H9 (cell line): ENCODE data around the gene CENPO. TPM values are rescaled to one million over a fixed set of nuclear protein-coding genes. Genes with fewer than 3 reads are reported as not detected.

ENCODE experiments used
- DNase-seq: peaks from one replicate; pipeline ENCODE4 v3.0.0-alpha.2; 2017
- H2AFZ ChIP-seq: one replicate; pipeline ENCODE4 v1.6.1; 2013; ENCODE audit warnings: mild to moderate bottlenecking, low read length, control low read depth, moderate library complexity
- H2AK5ac ChIP-seq: 2 replicates; pipeline ENCODE4 v1.6.1; 2013; ENCODE audit warnings: low read length, control low read depth, mixed read lengths; ENCODE audit not compliant: insufficient read length
- H2BK120ac ChIP-seq: one replicate; pipeline ENCODE4 v1.6.1; 2013; ENCODE audit warnings: low read depth, mild to moderate bottlenecking, low read length, control low read depth, inconsistent platforms; ENCODE audit not compliant: poor library complexity, severe bottlenecking
- H2BK12ac ChIP-seq: 2 replicates; pipeline ENCODE4 v1.6.1; 2013; ENCODE audit warnings: low read length, control low read depth, mixed read lengths, low read depth; ENCODE audit not compliant: insufficient read length
- H2BK15ac ChIP-seq: 2 replicates; pipeline ENCODE4 v1.6.1; 2013; ENCODE audit warnings: low read depth, low read length, control low read depth
- H2BK20ac ChIP-seq: one replicate; pipeline ENCODE4 v1.6.1; 2013; ENCODE audit warnings: low read depth, mild to moderate bottlenecking, low read length, control low read depth, inconsistent platforms; ENCODE audit not compliant: poor library complexity, severe bottlenecking
- H2BK5ac ChIP-seq: 2 replicates; pipeline ENCODE4 v1.6.1; 2013; ENCODE audit warnings: low read length, control low read depth, mixed read lengths; ENCODE audit not compliant: insufficient read length
- H3K14ac ChIP-seq: 2 replicates; pipeline ENCODE4 v1.6.1; 2013; ENCODE audit warnings: low read length, control low read depth; ENCODE audit not compliant: insufficient read depth
- H3K18ac ChIP-seq: 2 replicates; pipeline ENCODE4 v1.6.1; 2013; ENCODE audit warnings: low read depth, mild to moderate bottlenecking, mixed read lengths, low read length, control low read depth; ENCODE audit not compliant: insufficient read length
- H3K23ac ChIP-seq: 2 replicates; pipeline ENCODE4 v1.6.1; 2013; ENCODE audit warnings: low read length, control low read depth, mixed read lengths, low read depth; ENCODE audit not compliant: insufficient read length
- H3K23me2 ChIP-seq: 2 replicates; pipeline ENCODE4 v1.6.1; 2013; ENCODE audit warnings: low read depth, mild to moderate bottlenecking, mixed read lengths, low read length, control low read depth; ENCODE audit not compliant: insufficient read length, poor library complexity, severe bottlenecking
- H3K27ac ChIP-seq: 2 replicates; pipeline ENCODE4 v1.5.1; 2013; ENCODE audit warnings: low read length, control low read depth, mixed read lengths, low read depth; ENCODE audit not compliant: insufficient read length
- H3K27me3 ChIP-seq: 2 replicates; pipeline ENCODE4 v1.6.1; 2013; ENCODE audit warnings: low read length, control low read depth, inconsistent platforms; ENCODE audit not compliant: insufficient read depth
- H3K4ac ChIP-seq: 2 replicates; pipeline ENCODE4 v1.6.1; 2013; ENCODE audit warnings: low read depth, mild to moderate bottlenecking, control low read depth, inconsistent platforms, low read length, moderate library complexity
- H3K4me1 ChIP-seq: 2 replicates; pipeline ENCODE4 v1.6.1; 2013; ENCODE audit warnings: low read length, control low read depth, inconsistent platforms; ENCODE audit not compliant: insufficient read depth
- H3K4me2 ChIP-seq: 2 replicates; pipeline ENCODE4 v1.6.1; 2013; ENCODE audit warnings: low read length, control low read depth, mixed read lengths; ENCODE audit not compliant: insufficient read length, insufficient read depth
- H3K56ac ChIP-seq: 2 replicates; pipeline ENCODE4 v1.6.1; 2013; ENCODE audit warnings: low read depth, mild to moderate bottlenecking, mixed read lengths, low read length, control low read depth; ENCODE audit not compliant: insufficient read length
- H3K79me1 ChIP-seq: 2 replicates; pipeline ENCODE4 v1.6.1; 2013; ENCODE audit warnings: low read depth, mild to moderate bottlenecking, moderate library complexity, low read length, control low read depth, inconsistent platforms; ENCODE audit not compliant: insufficient read depth, poor library complexity, severe bottlenecking
- H3K79me2 ChIP-seq: 2 replicates; pipeline ENCODE4 v1.6.1; 2013; ENCODE audit warnings: low read length, control low read depth, inconsistent platforms; ENCODE audit not compliant: insufficient read depth
- H3K9ac ChIP-seq: 2 replicates; pipeline ENCODE4 v1.6.1; 2013; ENCODE audit warnings: low read length, control low read depth, mixed read lengths; ENCODE audit not compliant: insufficient read length; ENCODE audit errors: extremely low read depth
- H3K9me3 ChIP-seq: one replicate; pipeline ENCODE4 v1.6.1; 2013; ENCODE audit warnings: low read depth, low read length, inconsistent platforms; ENCODE audit not compliant: control insufficient read depth
- H3T11ph ChIP-seq: one replicate; pipeline ENCODE4 v1.6.1; 2013; ENCODE audit warnings: mild to moderate bottlenecking, low read length, control low read depth, inconsistent platforms
- H4K20me1 ChIP-seq: one replicate; pipeline ENCODE4 v1.6.1; 2013; ENCODE audit not compliant: control insufficient read depth, insufficient read length, insufficient read depth
- H4K5ac ChIP-seq: 2 replicates; pipeline ENCODE4 v1.6.1; 2013; ENCODE audit warnings: low read depth, mild to moderate bottlenecking, mixed read lengths, low read length, control low read depth; ENCODE audit not compliant: insufficient read length
- H4K8ac ChIP-seq: replicated peaks from 2 replicates; pipeline ENCODE4 v1.6.1; 2013; ENCODE audit warnings: low read length, control low read depth, mixed read lengths, low read depth; ENCODE audit not compliant: insufficient read length
- H4K91ac ChIP-seq: 2 replicates; pipeline ENCODE4 v1.6.1; 2013; ENCODE audit warnings: low read depth, mild to moderate bottlenecking, moderate library complexity, mixed read lengths, low read length, control low read depth; ENCODE audit not compliant: insufficient read length
- H3K27ac Mint-ChIP-seq, 3 experiments: 2 replicates in 2 of 3; 3 replicates in 1 of 3; pipeline ENCODE4 v1.8.0; 2020 to 2021; ENCODE audit warnings: mixed read lengths in 3 of 3, mild to moderate bottlenecking in 1 of 3, moderate library complexity in 1 of 3
- H3K27me3 Mint-ChIP-seq: 2 replicates; pipeline ENCODE4 v1.8.0; 2021; ENCODE audit warnings: low read depth, mild to moderate bottlenecking, moderate library complexity, mixed read lengths
- H3K36me3 Mint-ChIP-seq, 3 experiments: 2 replicates in 2 of 3; 3 replicates in 1 of 3; pipeline ENCODE4 v1.8.0; 2020 to 2021; ENCODE audit warnings: low read depth in 3 of 3, mixed read lengths in 3 of 3; ENCODE audit not compliant: insufficient read depth in 1 of 3
- H3K4me1 Mint-ChIP-seq, 2 experiments: 2 replicates each; pipeline ENCODE4 v1.8.0; 2020; ENCODE audit warnings: mixed read lengths in 2 of 2
- H3K4me3 Mint-ChIP-seq, 2 experiments: 2 replicates in 1 of 2; 3 replicates in 1 of 2; pipeline ENCODE4 v1.8.0; 2020 to 2021; ENCODE audit warnings: mild to moderate bottlenecking in 2 of 2, mixed read lengths in 2 of 2, moderate library complexity in 1 of 2
- H3K9me3 Mint-ChIP-seq, 2 experiments: 2 replicates in 1 of 2; 3 replicates in 1 of 2; pipeline ENCODE4 v1.8.0; 2020; ENCODE audit warnings: mild to moderate bottlenecking in 2 of 2, mixed read lengths in 2 of 2, moderate library complexity in 1 of 2
- CTCF ChIP-seq: fragments of 200-600 bp; sonication (generic); conservative IDR thresholded peaks from 3 replicates; pipeline ENCODE4 v1.8.0; 2021; ENCODE audit warnings: antibody characterized with exemption, mild to moderate bottlenecking
- WGBS: extraction: QIAGEN DNeasy Blood & Tissue Kit; methylation state at CpG from one replicate; pipeline ENCODE4 v1.1.7; 2013; ENCODE audit warnings: missing lambda C conversion rate, low lambda C conversion rate, mixed read lengths; ENCODE audit not compliant: insufficient read length; ENCODE audit errors: extremely low coverage; 5-methylcytosine and 5-hydroxymethylcytosine counted together
- total RNA-seq: library from RNA; stranded (reverse); gene quantifications from 2 replicates; pipeline ENCODE4 v1.2.1, GENCODE V29; 2021

Gene CENPO
- total RNA-seq, 1 experiment from 2014 or later, result 49.5 TPM

GRCh38 chr2:24788816-24789215 is 4.4 kb upstream of the CENPO start:
- Histone ChIP-seq H2BK5ac (no peak overlapping the region), H3K4me2 (no peak overlapping the region), H3K23ac (no peak overlapping the region), H3K79me1 (no peaks in the 10 kb centered on the region), H3K4me1 (no peaks in the 10 kb centered on the region), H3T11ph (no peak overlapping the region), H4K91ac (no peak overlapping the region), H2AFZ (no peak overlapping the region), H3K79me2 (peaks cover under 1% of the 10 kb centered on the region; the same call in 1 of the 2 replicates), H3K27ac (no peak overlapping the region), H3K14ac (no peak overlapping the region), H3K56ac (no peak overlapping the region), H3K23me2 (peaks cover 8% of the 10 kb centered on the region), H2AK5ac (no peak overlapping the region), H3K18ac (no peak overlapping the region), H3K9ac (no peak overlapping the region), H4K8ac (no peak overlapping the region), H3K4ac (no peak overlapping the region), H2BK120ac (no peak overlapping the region), H2BK20ac (no peak overlapping the region), H4K20me1 (no peaks in the 10 kb centered on the region), H2BK15ac (no peak overlapping the region), H3K9me3 (no peaks in the 10 kb centered on the region), H4K5ac (no peak overlapping the region), H3K27me3 (no peaks in the 10 kb centered on the region), H2BK12ac (no peak overlapping the region)
- TF ChIP-seq CTCF, result no peak
- DNase-seq, result no peak
- H3K4me3 Mint-ChIP-seq, result no peak overlapping the region
- H3K9me3 Mint-ChIP-seq, result no peaks in the 10 kb centered on the region
- peaks cover 3 to 20% (median 9%) of the 10 kb centered on the region in 3 experiments; a peak in 5 of 7 replicates for H3K36me3 Mint-ChIP-seq
- WGBS, result no CpG with 5 or more reads among the region's 3 CpGs
- H3K27ac Mint-ChIP-seq, result no peak overlapping the region; a peak in 1 of 7 replicates
- H3K4me1 Mint-ChIP-seq, result peaks cover 20 to 21% of the 10 kb centered on the region in 2 experiments
- no peaks in the 10 kb centered on the region; the same call in 1 of the 2 replicates for H3K27me3 Mint-ChIP-seq
